Measurements from ENCODE around the gene SIPA1L3.

Gene SIPA1L3

GRCh38 chr19:37983916-37984315 is 76.9 kb downstream of the SIPA1L3 start:
- TF ChIP-seq EP300 (IDR thresholded peaks at IDR 0.05; ENCODE audit: borderline replicate concordance) (no peak), FOXM1 (IDR thresholded peaks at IDR 0.05; ENCODE audit: borderline replicate concordance, low read depth) (no peak), NFIC (IDR thresholded peaks at IDR 0.05) (no peak), YY1 (IDR thresholded peaks at IDR 0.05; ENCODE audit: low read depth) (no peak), TEAD4 (IDR thresholded peaks at IDR 0.05) (no peak), CEBPB (IDR thresholded peaks at IDR 0.05) (no peak), MAX (IDR thresholded peaks at IDR 0.05) (no peak), RAD21 (IDR thresholded peaks at IDR 0.05; ENCODE audit: low read depth) (no peak), EGR1 (IDR thresholded peaks at IDR 0.05) (no peak), USF1 (IDR thresholded peaks at IDR 0.05) (no peak), ZBTB7A (IDR thresholded peaks at IDR 0.05; ENCODE audit: low read depth) (no peak), TAF1 (IDR thresholded peaks at IDR 0.05; ENCODE audit: low read depth) (no peak), CREB1 (IDR thresholded peaks at IDR 0.05; ENCODE audit: low read depth) (no peak), TCF12 (IDR thresholded peaks at IDR 0.05; ENCODE audit: low read depth) (no peak), REST (IDR thresholded peaks at IDR 0.05; ENCODE audit: low read depth) (no peak)

GRCh38 chr19:37986048-37986750 is 79.2 kb downstream of the SIPA1L3 start:
- no peak for TF ChIP-seq NFIC (IDR thresholded peaks at IDR 0.05)
- TF ChIP-seq TCF12 (IDR thresholded peaks at IDR 0.05; ENCODE audit: low read depth), result no peak
- TF ChIP-seq USF1 (IDR thresholded peaks at IDR 0.05), result no peak
- no peak for TF ChIP-seq REST (IDR thresholded peaks at IDR 0.05; ENCODE audit: low read depth)
- TF ChIP-seq CEBPB (IDR thresholded peaks at IDR 0.05), result no peak
- TF ChIP-seq ZBTB7A (IDR thresholded peaks at IDR 0.05; ENCODE audit: low read depth), result no peak
- TF ChIP-seq TAF1 (IDR thresholded peaks at IDR 0.05; ENCODE audit: low read depth), result no peak
- no peak for TF ChIP-seq FOXM1 (IDR thresholded peaks at IDR 0.05; ENCODE audit: borderline replicate concordance, low read depth)
- TF ChIP-seq EP300 (IDR thresholded peaks at IDR 0.05; ENCODE audit: borderline replicate concordance), result no peak
- no peak for TF ChIP-seq YY1 (IDR thresholded peaks at IDR 0.05; ENCODE audit: low read depth)
- TF ChIP-seq RAD21 (IDR thresholded peaks at IDR 0.05; ENCODE audit: low read depth), result no peak
- no peak for TF ChIP-seq TEAD4 (IDR thresholded peaks at IDR 0.05)
- no peak for TF ChIP-seq MAX (IDR thresholded peaks at IDR 0.05)
- no peak for TF ChIP-seq CREB1 (IDR thresholded peaks at IDR 0.05; ENCODE audit: low read depth)
- no peak for TF ChIP-seq EGR1 (IDR thresholded peaks at IDR 0.05)

- TF ChIP-seq NFIC (IDR thresholded peaks at IDR 0.05) (no peak), RAD21 (IDR thresholded peaks at IDR 0.05; ENCODE audit: low read depth) (no peak), USF1 (IDR thresholded peaks at IDR 0.05) (no peak), YY1 (IDR thresholded peaks at IDR 0.05; ENCODE audit: low read depth) (no peak), EP300 (IDR thresholded peaks at IDR 0.05; ENCODE audit: borderline replicate concordance) (no peak), TCF12 (IDR thresholded peaks at IDR 0.05; ENCODE audit: low read depth) (no peak), ZBTB7A (IDR thresholded peaks at IDR 0.05; ENCODE audit: low read depth) (no peak)
These were observed 80.6 kb downstream of the SIPA1L3 start for GRCh38 chr19:37987356-37988332.

GRCh38 chr19:37988758-37989635 is 82.0 kb downstream of the SIPA1L3 start:
- TF ChIP-seq RAD21 (IDR thresholded peaks at IDR 0.05; ENCODE audit: low read depth) (no peak), NFIC (IDR thresholded peaks at IDR 0.05) (no peak), ZBTB7A (IDR thresholded peaks at IDR 0.05; ENCODE audit: low read depth) (no peak), TCF12 (IDR thresholded peaks at IDR 0.05; ENCODE audit: low read depth) (no peak), EP300 (IDR thresholded peaks at IDR 0.05; ENCODE audit: borderline replicate concordance) (no peak), EGR1 (IDR thresholded peaks at IDR 0.05) (no peak), CEBPB (IDR thresholded peaks at IDR 0.05) (no peak), REST (IDR thresholded peaks at IDR 0.05; ENCODE audit: low read depth) (no peak), TAF1 (IDR thresholded peaks at IDR 0.05; ENCODE audit: low read depth) (no peak)

All from Ishikawa (cell line).